HuH-7 (cell line): ENCODE results near the gene MYH6.
"Not testable (repeated sequence)": the region's sequence is repeated elsewhere in the genome, so short reads cannot be mapped to it uniquely, and the experiment has no call there.

Experiments
- DNase-seq: peaks from one replicate; pipeline ENCODE4 v3.0.0; 2011; ENCODE audit warnings: low spot score

The MYH6 gene

GRCh38 chr14:23435543-23436326, 27.7 kb upstream of the MYH6 start, which contains the start of gene MYH7:
TSS of gene MYH7 (minus strand) at chr14:23435660. CDS start at chr14:23433732, 1,928 bp downstream.
- no peak for DNase-seq

- DNase-seq, result no peak
These were observed 26.6 kb upstream of the MYH6 start for GRCh38 chr14:23434488-23435222.

- DNase-seq, result no peak
These were observed 25.4 kb upstream of the MYH6 start for GRCh38 chr14:23433457-23433856.

GRCh38 chr14:23432946-23433345, 24.9 kb upstream of the MYH6 start:
- DNase-seq, result no peak

- DNase-seq, result no peak
These were observed 24.2 kb upstream of the MYH6 start for GRCh38 chr14:23432102-23432925.

- no peak for DNase-seq
These were observed 23.4 kb upstream of the MYH6 start for GRCh38 chr14:23431486-23431885.

GRCh38 chr14:23430723-23431085, 22.6 kb upstream of the MYH6 start:
- no peak for DNase-seq

- DNase-seq, result no peak
These were observed 22.1 kb upstream of the MYH6 start for GRCh38 chr14:23430016-23430722.

- DNase-seq, result no peak
These were observed 20.8 kb upstream of the MYH6 start for GRCh38 chr14:23428686-23429495.

GRCh38 chr14:23425798-23426197, 17.7 kb upstream of the MYH6 start:
- not testable (repeated sequence) for DNase-seq

GRCh38 chr14:23425169-23425568, 17.1 kb upstream of the MYH6 start:
- no peak for DNase-seq

GRCh38 chr14:23423657-23424056, 15.6 kb upstream of the MYH6 start:
- no peak for DNase-seq

GRCh38 chr14:23421594-23421993, 13.5 kb upstream of the MYH6 start:
- no peak for DNase-seq

- not testable (repeated sequence) for DNase-seq
These were observed 11.6 kb upstream of the MYH6 start for GRCh38 chr14:23419646-23420045.

- no peak for DNase-seq
These were observed 9.9 kb upstream of the MYH6 start for GRCh38 chr14:23418021-23418420.

- DNase-seq, result not testable (repeated sequence)
These were observed 9.2 kb upstream of the MYH6 start for GRCh38 chr14:23417269-23417668.

- no peak for DNase-seq
These were observed 8.7 kb upstream of the MYH6 start for GRCh38 chr14:23416801-23417200.

GRCh38 chr14:23415821-23416778, 8.0 kb upstream of the MYH6 start:
- DNase-seq, result no peak

GRCh38 chr14:23414906-23415820, 7.1 kb upstream of the MYH6 start:
- DNase-seq, result no peak
